ENCODE data around the gene PLA2G15.

The PLA2G15 gene

GRCh38 chr16:68227183-68227793 lies 17.9 kb upstream of the PLA2G15 start:
- no peak overlapping the region for H3K4me3 ChIP-seq (replicated peaks; ENCODE audit: low read depth, low read length)
- TF ChIP-seq, protein P1, sequence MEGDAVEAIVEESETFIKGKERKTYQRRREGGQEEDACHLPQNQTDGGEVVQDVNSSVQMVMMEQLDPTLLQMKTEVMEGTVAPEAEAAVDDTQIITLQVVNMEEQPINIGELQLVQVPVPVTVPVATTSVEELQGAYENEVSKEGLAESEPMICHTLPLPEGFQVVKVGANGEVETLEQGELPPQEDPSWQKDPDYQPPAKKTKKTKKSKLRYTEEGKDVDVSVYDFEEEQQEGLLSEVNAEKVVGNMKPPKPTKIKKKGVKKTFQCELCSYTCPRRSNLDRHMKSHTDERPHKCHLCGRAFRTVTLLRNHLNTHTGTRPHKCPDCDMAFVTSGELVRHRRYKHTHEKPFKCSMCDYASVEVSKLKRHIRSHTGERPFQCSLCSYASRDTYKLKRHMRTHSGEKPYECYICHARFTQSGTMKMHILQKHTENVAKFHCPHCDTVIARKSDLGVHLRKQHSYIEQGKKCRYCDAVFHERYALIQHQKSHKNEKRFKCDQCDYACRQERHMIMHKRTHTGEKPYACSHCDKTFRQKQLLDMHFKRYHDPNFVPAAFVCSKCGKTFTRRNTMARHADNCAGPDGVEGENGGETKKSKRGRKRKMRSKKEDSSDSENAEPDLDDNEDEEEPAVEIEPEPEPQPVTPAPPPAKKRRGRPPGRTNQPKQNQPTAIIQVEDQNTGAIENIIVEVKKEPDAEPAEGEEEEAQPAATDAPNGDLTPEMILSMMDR (IDR thresholded peaks at IDR 0.05; ENCODE audit: low read depth, low read length, missing control alignments), result no peak
- DNase-seq (ENCODE audit: extremely low read depth, low read depth), result no peak

- H3K4me3 ChIP-seq (replicated peaks; ENCODE audit: low read depth, low read length), result no peak overlapping the region
- DNase-seq (ENCODE audit: extremely low read depth, low read depth), result no peak
- TF ChIP-seq, protein P1 (IDR thresholded peaks at IDR 0.05; ENCODE audit: low read depth, low read length, missing control alignments), result no peak
Observed at GRCh38 chr16:68227850-68228553, 17.2 kb upstream of the PLA2G15 start.

DNA sequence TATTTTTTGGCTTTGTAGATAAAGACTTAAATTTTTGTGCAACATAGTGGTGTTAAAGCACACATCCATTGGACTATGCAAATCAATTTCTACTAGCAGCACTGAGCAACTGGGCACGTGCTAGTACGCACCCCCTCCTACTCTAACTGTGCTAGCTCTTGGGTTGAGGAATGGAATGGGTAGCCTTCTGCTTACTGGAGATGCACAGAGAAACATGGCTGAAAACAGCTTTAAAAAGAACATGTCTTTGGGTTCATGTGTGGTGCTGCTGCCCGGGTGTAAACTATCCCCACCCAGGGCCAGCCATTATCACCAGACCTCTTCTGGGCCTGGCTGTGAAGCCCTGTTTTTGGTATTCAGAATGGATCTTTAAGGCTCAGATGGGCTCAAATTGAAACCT lies 16.5 kb upstream of the PLA2G15 start:
- DNase-seq (ENCODE audit: extremely low read depth, low read depth), result no peak

GRCh38 chr16:68229431-68230175 lies 15.6 kb upstream of the PLA2G15 start:
- no peak overlapping the region for H3K4me3 ChIP-seq (replicated peaks; ENCODE audit: low read depth, low read length)
- DNase-seq (ENCODE audit: extremely low read depth, low read depth), result peak; percentile 31
- TF ChIP-seq, protein P1 (IDR thresholded peaks at IDR 0.05; ENCODE audit: low read depth, low read length, missing control alignments), result peak; percentile 86

More for the DNA sequence above, 16.5 kb upstream of the PLA2G15 start:
- TF ChIP-seq, protein P1 (IDR thresholded peaks at IDR 0.05; ENCODE audit: low read depth, low read length, missing control alignments), result no peak
- H3K4me3 ChIP-seq (replicated peaks; ENCODE audit: low read depth, low read length), result no peak overlapping the region

- TF ChIP-seq, protein P1 (IDR thresholded peaks at IDR 0.05; ENCODE audit: low read depth, low read length, missing control alignments), result no peak
- DNase-seq (ENCODE audit: extremely low read depth, low read depth), result no peak
- no peak overlapping the region for H3K4me3 ChIP-seq (replicated peaks; ENCODE audit: low read depth, low read length)
Observed at GRCh38 chr16:68230176-68230571, 15.0 kb upstream of the PLA2G15 start.

GRCh38 chr16:68230956-68231355 lies 14.2 kb upstream of the PLA2G15 start:
- no peak overlapping the region for H3K4me3 ChIP-seq (replicated peaks; ENCODE audit: low read depth, low read length)
- DNase-seq (ENCODE audit: extremely low read depth, low read depth), result no peak
- TF ChIP-seq, protein P1 (IDR thresholded peaks at IDR 0.05; ENCODE audit: low read depth, low read length, missing control alignments), result no peak

Data from HFF-Myc (cell line).